OCI-LY7 (cell line): Measurements from ENCODE around the gene RBM23.

Experiments
- EZH2phosphoT487 ChIP-seq: fragments of 200-600 bp; sonication (generic); IDR thresholded peaks from 2 replicates; pipeline ENCODE4 v1.6.1; 2018; ENCODE audit warnings: low read depth, borderline replicate concordance, mild to moderate bottlenecking, mixed run types, antibody characterized with exemption, low read length, moderate library complexity, mixed read lengths
- TF ChIP-seq, protein P1 (sequence below): fragments of 200-600 bp; sonication (generic); conservative IDR thresholded peaks from 2 replicates; pipeline ENCODE4 v1.5.1; 2014; ENCODE audit warnings: mild to moderate bottlenecking, antibody characterized with exemption, low read length, moderate library complexity, mixed read lengths

GRCh38 chr14:22865424-22866405 lies 53.2 kb downstream of the RBM23 start:
- TF ChIP-seq, protein P1, sequence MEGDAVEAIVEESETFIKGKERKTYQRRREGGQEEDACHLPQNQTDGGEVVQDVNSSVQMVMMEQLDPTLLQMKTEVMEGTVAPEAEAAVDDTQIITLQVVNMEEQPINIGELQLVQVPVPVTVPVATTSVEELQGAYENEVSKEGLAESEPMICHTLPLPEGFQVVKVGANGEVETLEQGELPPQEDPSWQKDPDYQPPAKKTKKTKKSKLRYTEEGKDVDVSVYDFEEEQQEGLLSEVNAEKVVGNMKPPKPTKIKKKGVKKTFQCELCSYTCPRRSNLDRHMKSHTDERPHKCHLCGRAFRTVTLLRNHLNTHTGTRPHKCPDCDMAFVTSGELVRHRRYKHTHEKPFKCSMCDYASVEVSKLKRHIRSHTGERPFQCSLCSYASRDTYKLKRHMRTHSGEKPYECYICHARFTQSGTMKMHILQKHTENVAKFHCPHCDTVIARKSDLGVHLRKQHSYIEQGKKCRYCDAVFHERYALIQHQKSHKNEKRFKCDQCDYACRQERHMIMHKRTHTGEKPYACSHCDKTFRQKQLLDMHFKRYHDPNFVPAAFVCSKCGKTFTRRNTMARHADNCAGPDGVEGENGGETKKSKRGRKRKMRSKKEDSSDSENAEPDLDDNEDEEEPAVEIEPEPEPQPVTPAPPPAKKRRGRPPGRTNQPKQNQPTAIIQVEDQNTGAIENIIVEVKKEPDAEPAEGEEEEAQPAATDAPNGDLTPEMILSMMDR, result peak; percentile 77
- no peak for TF ChIP-seq EZH2phosphoT487
